ENCODE results near the gene CACNA1C.
"Not testable (repeated sequence)": the region's sequence is repeated elsewhere in the genome, so short reads cannot be mapped to it uniquely, and the experiment has no call there.

Gene CACNA1C

GRCh38 chr12:2485681-2486080 lies 432.9 kb downstream of the CACNA1C start:
- no peak for DNase-seq (ENCODE audit: low spot score)

GRCh38 chr12:2486796-2487195 lies 434.0 kb downstream of the CACNA1C start:
- no peak for DNase-seq (ENCODE audit: low spot score)

DNA sequence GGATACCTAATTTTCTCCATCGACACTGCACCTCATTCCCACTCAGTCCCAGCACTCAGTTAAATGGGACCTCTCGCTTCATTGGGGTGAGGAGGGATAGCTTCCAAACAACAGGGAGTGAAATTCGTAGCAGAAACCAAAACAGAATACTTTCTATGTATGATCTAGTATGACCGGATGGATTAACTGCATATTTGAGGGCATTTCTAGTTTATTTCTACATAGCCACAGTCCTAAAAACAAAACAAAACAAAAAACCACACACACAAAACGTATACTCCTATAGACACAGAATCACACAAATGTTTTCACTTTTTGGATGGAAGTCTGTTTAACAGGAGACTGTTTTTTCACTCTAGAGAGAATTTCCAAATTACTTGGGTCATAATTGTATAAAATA lies 434.5 kb downstream of the CACNA1C start:
- no peak for DNase-seq (ENCODE audit: low spot score)

DNA sequence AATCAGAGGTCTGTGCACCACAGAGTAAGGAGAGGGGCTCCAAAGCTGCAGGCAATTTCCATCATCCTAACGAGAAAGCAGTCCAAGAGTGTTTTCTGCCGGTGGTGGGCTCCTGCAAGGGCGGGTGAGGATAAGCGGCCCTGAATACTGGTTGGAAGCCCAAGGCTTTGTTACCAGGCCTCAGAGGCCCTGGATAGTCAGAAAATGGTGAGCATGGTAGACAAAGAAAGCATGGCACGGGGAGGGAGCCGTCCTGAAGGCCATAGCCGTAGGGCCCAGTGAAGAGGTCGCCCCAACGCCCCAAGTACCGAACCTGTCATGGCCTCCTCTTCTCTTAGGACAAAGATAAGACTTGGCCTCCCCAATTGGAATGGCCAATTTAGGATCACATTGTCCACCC lies 435.3 kb downstream of the CACNA1C start:
- no peak for DNase-seq (ENCODE audit: low spot score)

GRCh38 chr12:2488596-2488995 lies 435.8 kb downstream of the CACNA1C start:
- DNase-seq (ENCODE audit: low spot score), result no peak

DNA sequence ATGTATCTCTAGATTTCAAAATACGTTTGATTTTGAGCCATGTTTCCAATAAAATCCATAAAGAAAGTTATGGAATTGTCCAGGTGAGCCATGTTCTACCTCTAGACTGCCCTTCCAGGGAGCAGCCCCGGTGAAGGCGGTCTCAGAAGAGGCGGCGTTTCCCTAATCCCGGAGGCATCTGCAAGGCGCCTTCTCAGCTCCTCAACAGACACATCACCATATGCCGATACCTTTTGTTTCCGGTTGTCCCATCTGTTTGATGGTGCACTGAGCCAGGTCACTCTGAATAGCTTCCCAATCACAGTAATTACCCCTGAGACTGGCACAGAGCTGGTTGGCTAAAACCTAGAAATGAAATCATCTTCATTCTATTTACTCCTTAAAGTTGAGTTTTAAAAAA lies 436.5 kb downstream of the CACNA1C start:
- DNase-seq (ENCODE audit: low spot score), result no peak

DNA sequence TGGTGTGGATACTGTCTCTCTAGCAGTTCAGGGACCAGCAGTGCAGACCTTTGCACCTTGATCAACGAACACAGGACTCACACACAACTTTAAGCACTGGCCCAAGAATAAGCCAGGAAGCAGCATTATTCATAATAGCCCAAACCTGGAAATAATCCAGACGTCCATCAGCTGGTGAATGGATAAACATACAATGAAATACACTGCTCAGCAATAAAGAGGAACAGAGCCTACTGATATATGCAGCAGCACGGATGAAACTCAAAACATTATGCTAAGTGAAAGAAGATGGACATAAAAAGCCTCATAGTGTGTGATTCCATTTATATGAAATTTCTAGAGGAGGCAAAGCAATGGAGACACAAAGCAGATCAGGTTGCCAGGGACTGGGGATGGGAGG lies 438.0 kb downstream of the CACNA1C start:
- no peak for DNase-seq (ENCODE audit: low spot score)

DNA sequence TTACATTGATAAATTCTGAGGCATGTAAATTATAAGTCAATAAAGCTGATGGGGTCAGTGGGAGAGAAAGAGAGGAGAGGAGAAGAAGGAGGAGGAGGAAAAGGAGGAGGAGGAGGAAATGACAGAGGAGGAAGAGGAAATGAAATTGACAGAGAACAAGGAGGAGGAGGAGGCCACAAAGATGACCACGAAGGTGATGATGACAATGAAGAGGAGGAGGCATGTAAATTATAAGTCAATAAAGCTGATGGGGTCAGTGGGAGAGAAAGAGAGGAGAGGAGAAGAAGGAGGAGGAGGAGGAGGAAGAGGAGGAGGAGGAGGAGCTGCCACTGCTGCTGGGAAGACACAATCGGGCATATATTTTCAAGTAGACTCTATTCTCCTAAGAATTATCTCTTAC lies 438.6 kb downstream of the CACNA1C start:
- DNase-seq (ENCODE audit: low spot score), result not testable (repeated sequence)

DNA sequence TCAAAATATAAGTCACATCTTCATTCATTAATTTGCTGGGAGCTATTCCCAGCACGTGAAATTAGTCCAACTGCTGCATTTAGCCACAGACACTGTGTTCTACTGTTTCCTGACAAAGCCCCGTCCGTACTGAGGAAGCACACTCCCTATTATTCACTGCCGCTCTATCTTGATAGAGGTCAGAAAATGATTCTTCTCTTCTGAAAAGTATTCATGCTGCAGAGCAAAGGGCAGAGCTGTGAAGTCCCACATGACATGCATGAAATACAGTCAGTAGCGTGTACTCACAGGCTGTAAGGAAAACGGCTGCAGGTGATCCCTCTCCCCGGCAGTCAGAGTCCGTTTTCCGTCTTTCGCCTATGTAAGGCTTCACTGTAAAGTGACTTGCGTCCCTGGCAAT lies 439.4 kb downstream of the CACNA1C start:
- DNase-seq (ENCODE audit: low spot score), result no peak

- no peak for DNase-seq (ENCODE audit: low spot score)
Observed at GRCh38 chr12:2493086-2493485, 440.3 kb downstream of the CACNA1C start.

DNA sequence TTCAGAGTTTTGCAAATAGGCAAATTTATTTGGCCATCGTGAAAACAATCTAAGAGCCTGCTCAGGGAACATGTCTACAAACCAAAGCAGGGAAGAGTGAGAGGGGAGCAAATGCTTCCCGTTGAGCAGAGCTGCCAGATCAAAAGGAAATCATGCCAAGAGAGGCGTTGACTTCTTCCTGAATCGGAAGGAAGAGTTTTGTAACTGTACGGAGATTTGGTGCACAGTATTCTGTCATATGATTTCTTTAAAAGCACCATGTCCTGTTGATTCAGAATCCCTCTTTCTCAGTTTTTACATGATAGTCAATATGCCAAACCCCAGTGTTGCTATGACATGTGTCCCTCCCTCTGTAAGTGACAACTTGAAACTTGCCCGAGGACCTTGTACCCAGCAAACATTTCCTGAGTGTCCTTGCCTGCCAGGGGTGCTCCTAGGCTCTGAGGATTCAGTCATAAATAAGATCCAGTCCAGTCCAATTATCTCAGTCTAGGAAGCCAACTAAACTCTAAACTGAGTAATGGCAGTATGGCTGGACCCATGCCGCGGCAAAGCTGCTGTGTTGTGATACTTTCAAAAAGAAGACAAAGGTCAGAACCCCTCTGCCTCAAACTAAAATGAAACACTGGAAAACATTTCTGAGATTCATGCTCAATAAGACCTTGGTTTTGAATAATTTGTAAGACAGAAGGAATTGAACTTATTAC lies 441.9 kb downstream of the CACNA1C start:
- DNase-seq (ENCODE audit: low spot score), result no peak

DNA sequence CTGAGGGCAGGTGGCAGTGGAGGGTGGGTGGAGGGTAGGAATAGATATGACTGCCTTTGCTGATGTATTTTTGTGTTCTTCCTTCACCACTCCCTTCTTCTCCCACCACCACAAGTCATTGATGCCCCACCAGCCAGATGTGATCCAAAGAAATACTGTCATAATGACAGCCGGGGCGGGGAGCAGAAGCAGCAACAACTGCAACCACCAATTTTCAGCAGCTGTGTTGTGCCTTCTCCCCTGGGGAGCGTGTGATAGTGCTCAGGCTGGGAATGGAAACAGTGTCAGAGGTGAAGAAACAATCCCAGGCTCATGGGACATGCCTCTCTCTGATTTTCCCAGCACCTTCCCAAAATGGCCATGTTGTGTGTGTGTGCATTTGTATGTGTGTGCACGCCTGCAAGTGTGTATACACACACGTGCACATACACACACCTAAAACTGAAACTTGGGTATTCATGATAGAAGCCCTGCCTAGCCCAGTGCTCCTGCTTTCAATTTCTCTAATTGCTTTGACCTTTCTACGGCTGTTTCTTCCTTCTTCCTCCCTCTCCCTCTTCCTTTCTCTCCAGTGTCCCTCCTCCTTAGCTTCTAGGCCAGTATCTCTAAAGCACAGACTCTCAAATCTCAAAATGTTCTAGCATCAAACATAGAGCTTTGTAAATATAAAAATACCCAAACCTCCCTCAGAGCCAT lies 442.8 kb downstream of the CACNA1C start:
- no peak for DNase-seq (ENCODE audit: low spot score)

DNA sequence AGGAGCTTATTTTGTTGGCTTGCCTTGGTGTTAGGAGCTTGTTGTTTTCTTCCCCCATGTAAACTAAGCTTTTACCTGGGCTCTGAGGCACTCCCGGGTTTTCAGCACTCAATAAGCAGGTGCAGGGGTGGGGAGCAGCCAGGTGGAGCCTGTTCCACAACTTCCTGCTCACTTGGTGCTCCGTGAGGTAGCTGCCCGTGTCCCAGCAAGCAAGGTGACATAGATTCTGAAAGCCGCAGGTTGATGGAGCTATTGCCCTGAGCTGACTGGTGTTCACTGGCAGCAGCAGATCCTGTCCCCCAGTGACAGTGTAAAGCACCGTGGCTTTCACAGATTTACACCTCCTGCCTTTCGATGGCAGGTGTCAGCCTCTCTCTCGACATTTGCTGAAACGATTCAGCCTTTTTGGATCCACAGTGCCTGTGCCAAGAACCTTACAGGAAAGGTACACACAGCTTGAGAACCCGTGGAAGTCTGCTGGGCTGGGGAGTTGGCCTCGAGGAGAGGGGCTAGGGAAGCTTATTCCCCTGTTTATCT lies 446.2 kb downstream of the CACNA1C start:
- DNase-seq (ENCODE audit: low spot score), result no peak

GRCh38 chr12:2501464-2502191 lies 448.8 kb downstream of the CACNA1C start:
- no peak for DNase-seq (ENCODE audit: low spot score)

GRCh38 chr12:2503036-2503435 lies 450.2 kb downstream of the CACNA1C start:
- no peak for DNase-seq (ENCODE audit: low spot score)

DNA sequence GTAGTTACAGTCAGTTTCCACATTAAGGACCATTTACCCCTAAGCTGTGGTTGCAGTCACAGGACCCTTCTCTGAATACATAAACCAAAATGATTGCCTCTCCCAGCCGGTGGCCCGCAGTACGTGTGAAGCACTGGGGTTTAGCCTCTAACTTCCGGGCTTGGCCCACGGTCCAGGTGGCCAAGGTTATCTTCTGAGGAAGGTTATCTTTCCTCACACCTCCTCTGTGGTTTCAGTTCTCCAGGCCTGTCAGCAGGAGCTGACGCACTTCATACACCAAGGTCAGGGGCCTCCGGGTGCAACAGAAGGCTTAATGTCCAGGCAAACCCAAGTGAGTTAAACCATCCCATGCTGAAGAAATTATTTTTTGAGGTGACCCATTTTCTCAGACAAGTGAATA lies 451.0 kb downstream of the CACNA1C start:
- no peak for DNase-seq (ENCODE audit: low spot score)

GRCh38 chr12:2504577-2504976 lies 451.8 kb downstream of the CACNA1C start:
- DNase-seq (ENCODE audit: low spot score), result no peak

GRCh38 chr12:2507814-2508213 lies 455.0 kb downstream of the CACNA1C start:
- DNase-seq (ENCODE audit: low spot score), result peak; percentile 70

- DNase-seq (ENCODE audit: low spot score), result no peak
Observed at GRCh38 chr12:2509137-2509536, 456.4 kb downstream of the CACNA1C start.

DNA sequence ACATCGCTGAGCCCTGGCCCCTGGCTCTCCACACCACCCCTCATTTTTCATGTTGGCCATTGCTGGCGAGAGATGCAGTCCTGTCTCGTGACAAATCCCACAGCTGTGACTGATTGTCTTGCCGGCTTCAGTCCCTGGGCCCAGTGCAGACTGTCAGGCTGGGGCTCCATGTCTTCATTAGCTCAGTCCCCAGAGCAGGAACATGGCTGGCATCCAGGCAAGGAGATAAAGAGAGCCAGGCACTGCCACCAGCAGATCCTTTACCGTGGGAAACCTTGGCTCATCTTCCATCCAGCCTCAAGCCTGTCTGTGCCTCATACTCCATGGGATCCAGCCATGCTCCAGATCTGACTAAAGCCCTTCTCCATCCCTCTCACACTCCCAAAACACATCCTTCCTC lies 457.3 kb downstream of the CACNA1C start:
- DNase-seq (ENCODE audit: low spot score), result no peak

DNA sequence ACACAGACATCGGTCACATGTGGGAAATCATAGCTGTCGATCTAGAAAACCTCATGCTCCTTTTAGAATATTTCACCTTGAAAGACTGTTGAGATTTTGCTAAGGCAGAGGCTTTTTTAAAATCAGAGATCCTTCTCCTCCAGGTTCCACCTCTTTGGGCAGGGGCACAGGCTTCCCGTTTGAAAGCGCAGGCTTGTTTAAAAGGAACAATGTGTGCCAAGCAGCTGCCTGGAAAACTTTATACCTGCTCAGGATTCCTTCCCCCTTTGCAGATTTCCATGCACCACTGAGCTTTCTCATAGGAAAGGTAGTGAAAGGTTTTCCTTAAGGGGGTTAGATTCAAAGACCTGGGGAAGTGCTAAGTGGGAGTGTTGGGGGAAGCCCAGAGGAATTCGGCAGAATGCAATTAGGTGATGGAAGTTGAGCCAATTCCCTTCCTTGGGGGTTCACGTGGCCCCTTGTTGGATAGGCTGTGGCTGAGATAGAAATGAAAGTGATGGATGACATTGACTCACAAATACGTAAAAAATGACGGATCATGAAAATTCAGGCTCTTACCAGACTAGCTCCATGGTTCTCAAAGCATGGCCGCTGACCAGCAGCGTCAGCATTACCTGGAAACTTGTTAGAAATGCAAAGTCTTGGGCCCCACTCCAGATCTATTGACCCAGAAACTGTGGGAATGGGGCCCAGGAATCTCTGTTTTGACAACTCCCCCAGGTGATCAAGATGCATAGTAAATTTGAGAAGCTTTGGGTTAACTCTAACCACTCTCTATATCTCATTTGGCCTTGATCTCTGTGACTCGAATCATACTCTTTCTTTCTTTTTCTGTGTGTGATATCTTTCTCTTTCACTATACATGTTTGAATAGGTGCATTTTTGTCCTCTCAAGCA lies 460.6 kb downstream of the CACNA1C start:
- no peak for DNase-seq (ENCODE audit: low spot score)

GRCh38 chr12:2514038-2514340 lies 461.2 kb downstream of the CACNA1C start:
- DNase-seq (ENCODE audit: low spot score), result no peak

Data from ecto neural progenitor cell (in vitro differentiated cells).